ENCODE data around the gene PCGF6. TPM values are rescaled to one million over a fixed set of nuclear protein-coding genes. Genes with fewer than 3 reads are reported as not detected.

The PCGF6 gene
- polyA plus RNA-seq, 1 of the 3 experiments (the other 2 are of a cell fraction): 5.1 TPM

- Histone ChIP-seq H3K4me2 (no peak overlapping the region), H3K27ac (ENCODE audit: low read depth in 2 of 2, low read length in 1 of 2) (no peak overlapping the region), H2AFZ (ENCODE audit: low read depth) (no peak overlapping the region), H3K9me2 (peaks cover 5% of the 10 kb centered on the region; the same call in 1 of the 2 replicates), H3F3A (replicated peaks; ENCODE audit: insufficient read depth) (no peaks in the 10 kb centered on the region), H4K20me1 (ENCODE audit: insufficient read depth) (peaks cover 17% of the 10 kb centered on the region; the same call in 1 of the 2 replicates), H3K9ac (no peak overlapping the region), H3K4me3 (ENCODE audit: low read depth in 2 of 2, low read length in 1 of 2) (no peak overlapping the region), H3K79me2 (ENCODE audit: insufficient read depth) (no peaks in the 10 kb centered on the region), H3K4me1 (ENCODE audit: control insufficient read depth in 1 of 2, insufficient read depth in 2 of 2, low read depth in 1 of 2, low read length in 1 of 2) (peaks cover 0 to 15% of the 10 kb centered on the region in 2 experiments; a peak in 2 of 4 replicates), H3K9me3 (no peaks in the 10 kb centered on the region), H3K36me3 (replicated peaks in 1 of 2; ENCODE audit: control insufficient read depth in 1 of 2, insufficient read depth in 2 of 2, low read length in 1 of 2) (no peaks in the 10 kb centered on the region), H3K27me3 (ENCODE audit: insufficient read depth) (peaks cover 6% of the 10 kb centered on the region; the same call in 1 of the 2 replicates)
- ChIA-PET POLR2A (interaction anchor here (0.6 kb wide), 1 partner anchor 89 kb away, joined by 3 read pairs; the partner anchor contains the start of gene NT5C2), CTCF (interaction anchor here (1.0 to 1.1 kb wide), 3 partner anchors 10 to 364 kb away, joined by 3 to 5 read pairs (median 3); partner anchors contain the start of gene CNNM2)
- WGBS (ENCODE audit: low lambda C conversion rate): 54% methylated on average over 14 of the region's 14 CpGs
- peak; percentile 45 for DNase-seq
- TF ChIP-seq NRF1 (IDR thresholded peaks at IDR 0.05; ENCODE audit: low read depth, low read length) (no peak), GATA2 (CRISPR knock-in tag; IDR thresholded peaks at IDR 0.05) (no peak)
These were observed 69.2 kb downstream of the PCGF6 start for GRCh38 chr10:103281753-103282152.

DNA sequence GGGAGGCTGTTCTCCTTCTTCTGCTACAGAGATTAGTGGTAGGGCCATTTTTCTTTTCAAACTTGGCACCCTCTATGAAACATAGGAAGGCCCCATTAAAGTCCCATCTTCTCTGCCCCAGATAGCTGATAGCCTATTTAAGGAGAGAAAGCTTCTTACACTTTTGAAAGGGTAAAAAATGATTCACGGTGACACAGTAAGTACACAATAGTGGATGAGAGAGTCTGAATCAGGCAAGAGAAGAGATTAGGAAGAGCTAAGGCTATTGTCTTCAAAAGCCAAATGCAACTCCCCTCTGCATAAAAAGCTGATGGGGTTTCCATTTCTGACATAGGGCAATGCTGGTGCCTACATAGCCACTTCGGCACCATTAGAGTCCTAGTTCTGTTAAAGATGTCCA lies 70.4 kb downstream of the PCGF6 start:
- Histone ChIP-seq H3K9me3 (no peaks in the 10 kb centered on the region), H4K20me1 (ENCODE audit: insufficient read depth) (peaks cover 17% of the 10 kb centered on the region; the same call in 1 of the 2 replicates), H3K36me3 (replicated peaks in 1 of 2; ENCODE audit: control insufficient read depth in 1 of 2, insufficient read depth in 2 of 2, low read length in 1 of 2) (no peaks in the 10 kb centered on the region), H3K4me3 (ENCODE audit: low read depth in 2 of 2, low read length in 1 of 2) (no peak overlapping the region), H3K79me2 (ENCODE audit: insufficient read depth) (no peaks in the 10 kb centered on the region), H3F3A (replicated peaks; ENCODE audit: insufficient read depth) (peaks cover 3% of the 10 kb centered on the region), H3K27me3 (ENCODE audit: insufficient read depth) (peaks cover 6% of the 10 kb centered on the region; the same call in 1 of the 2 replicates), H3K4me2 (no peak overlapping the region), H3K9ac (no peak overlapping the region), H3K27ac (ENCODE audit: low read depth in 2 of 2, low read length in 1 of 2) (no peak overlapping the region), H3K4me1 (ENCODE audit: control insufficient read depth in 1 of 2, insufficient read depth in 2 of 2, low read depth in 1 of 2, low read length in 1 of 2) (peaks cover 0 to 22% of the 10 kb centered on the region in 2 experiments; a peak in 2 of 4 replicates), H2AFZ (ENCODE audit: low read depth) (no peak overlapping the region), H3K9me2 (peaks cover 5% of the 10 kb centered on the region; the same call in 1 of the 2 replicates)
- 80% methylated on average over 2 of the region's 2 CpGs for WGBS (ENCODE audit: low lambda C conversion rate)
- ChIA-PET CTCF (no interaction called here), POLR2A (no interaction called here)
- no peak for TF ChIP-seq CTCF (IDR thresholded peaks at IDR 0.05)
- no peak for DNase-seq

GRCh38 chr10:103280031-103280430 lies 70.9 kb downstream of the PCGF6 start:
- CTCF ChIA-PET: interaction anchor here (1.2 to 2.2 kb wide), 4 partner anchors 11 to 362 kb away, joined by 3 to 10 read pairs (median 3); partner anchors contain the start of gene CNNM2
- H3K27me3 ChIP-seq (ENCODE audit: insufficient read depth): peaks cover 6% of the 10 kb centered on the region; the same call in 1 of the 2 replicates

More at GRCh38 chr10:103280031-103280430, 70.9 kb downstream of the PCGF6 start:
- Histone ChIP-seq H3K4me2 (no peak overlapping the region), H4K20me1 (ENCODE audit: insufficient read depth) (peaks cover 17% of the 10 kb centered on the region; the same call in 1 of the 2 replicates), H3K9me2 (peaks cover 5% of the 10 kb centered on the region; the same call in 1 of the 2 replicates), H3K4me1 (ENCODE audit: control insufficient read depth in 1 of 2, insufficient read depth in 2 of 2, low read depth in 1 of 2, low read length in 1 of 2) (peaks cover 0 to 22% of the 10 kb centered on the region in 2 experiments; a peak in 2 of 4 replicates), H3K9ac (no peak overlapping the region), H3F3A (replicated peaks; ENCODE audit: insufficient read depth) (peaks cover 8% of the 10 kb centered on the region), H3K4me3 (ENCODE audit: low read depth in 2 of 2, low read length in 1 of 2) (no peak overlapping the region), H3K36me3 (replicated peaks in 1 of 2; ENCODE audit: control insufficient read depth in 1 of 2, insufficient read depth in 2 of 2, low read length in 1 of 2) (no peaks in the 10 kb centered on the region), H3K27ac (ENCODE audit: low read depth in 2 of 2, low read length in 1 of 2) (no peak overlapping the region), H2AFZ (ENCODE audit: low read depth) (no peak overlapping the region), H3K9me3 (no peaks in the 10 kb centered on the region), H3K79me2 (ENCODE audit: insufficient read depth) (no peaks in the 10 kb centered on the region)
- TF ChIP-seq EZH2phosphoT487 (IDR thresholded peaks at IDR 0.05; ENCODE audit: borderline replicate concordance, low read depth) (no peak), MAX (IDR thresholded peaks at IDR 0.05; ENCODE audit: low read depth) (no peak), NRF1 (IDR thresholded peaks at IDR 0.05; ENCODE audit: low read depth, low read length) (no peak), YY1 (IDR thresholded peaks at IDR 0.05; ENCODE audit: low read depth) (no peak), USF1 (IDR thresholded peaks at IDR 0.05; ENCODE audit: borderline replicate concordance, low read depth) (no peak), CTCF (IDR thresholded peaks at IDR 0.05) (no peak), NFIC (IDR thresholded peaks at IDR 0.05; ENCODE audit: borderline replicate concordance) (no peak), SMC3 (IDR thresholded peaks at IDR 0.05; ENCODE audit: low read depth, low read length) (no peak), GATA2 (CRISPR knock-in tag; IDR thresholded peaks at IDR 0.05) (no peak), SIN3A (IDR thresholded peaks at IDR 0.05; ENCODE audit: borderline replicate concordance, low read depth, low read length) (no peak), TEAD4 (IDR thresholded peaks at IDR 0.05; ENCODE audit: borderline replicate concordance, insufficient read depth) (no peak)
- DNase-seq: no peak
- WGBS (ENCODE audit: low lambda C conversion rate): 52% methylated on average over 2 of the region's 3 CpGs
- POLR2A ChIA-PET: no interaction called here

Data from SK-N-SH (cell line).